OCI-LY1 (cell line): ENCODE data around the gene ZNF407.

ENCODE experiments used
- CTCF ChIP-seq: fragments of 200-600 bp; sonication (generic), shearing (Covaris generic); IDR thresholded peaks from 2 replicates; pipeline ENCODE4 v1.5.1; 2017; ENCODE audit warnings: mild to moderate bottlenecking, antibody characterized with exemption, low read length, moderate library complexity, mixed read lengths
- EZH2 ChIP-seq: fragments of 200-600 bp; sonication (generic), shearing (Covaris generic); IDR thresholded peaks from 2 replicates; pipeline ENCODE4 v1.8.0; 2017; ENCODE audit warnings: borderline replicate concordance, mixed run types, mild to moderate bottlenecking, antibody characterized with exemption, low read length, moderate library complexity, mixed read lengths

GRCh38 chr18:74818516-74819175, 221.0 kb downstream of the ZNF407 start:
- TF ChIP-seq EZH2 (no peak), CTCF (no peak)
